Renal cortex interstitium (tissue), 11 donors: Measurements from ENCODE around the gene PDIA6. TPM values are rescaled to one million over a fixed set of nuclear protein-coding genes. Genes with fewer than 3 reads are reported as not detected.
"Not testable (repeated sequence)": the region's sequence is repeated elsewhere in the genome, so short reads cannot be mapped to it uniquely, and the experiment has no call there.

Source experiments
- DNase-seq, 11 donors: peaks; one replicate each; pipeline ENCODE4 v3.0.0-alpha.2; 2013; ENCODE audit warnings: low read depth in 9 of 11, low spot score in 4 of 11; ENCODE audit errors: extremely low read depth in 1 of 11
- polyA plus RNA-seq, 3 donors: library from polyadenylated mRNA; unstranded; fragments of 120-200 nt; gene quantifications; one replicate each; pipeline ENCODE4 v1.2.1, GENCODE V29; 2013; ENCODE audit not compliant: insufficient read length in 3 of 3

PDIA6 gene
- polyA plus RNA-seq, 3 donors: 335 to 375 (median 363) TPM

GRCh38 chr2:10818984-10819383, 6.4 kb upstream of the PDIA6 start:
- no peak for DNase-seq

- not testable (repeated sequence) for DNase-seq
Observed at GRCh38 chr2:10818305-10818704, 5.7 kb upstream of the PDIA6 start.

GRCh38 chr2:10817413-10817812, 4.8 kb upstream of the PDIA6 start:
- no peak for DNase-seq

GRCh38 chr2:10814571-10815331, 2.2 kb upstream of the PDIA6 start:
- no peak for DNase-seq

- no peak for DNase-seq
Observed at GRCh38 chr2:10814142-10814541, 1.6 kb upstream of the PDIA6 start.

GRCh38 chr2:10813163-10814138, 866 bp upstream of the PDIA6 start:
- not testable (repeated sequence) for DNase-seq

GRCh38 chr2:10811517-10811916, 1.1 kb downstream of the PDIA6 start:
- no peak for DNase-seq

GRCh38 chr2:10810202-10811161, 2.1 kb downstream of the PDIA6 start:
- DNase-seq: no peak

GRCh38 chr2:10806543-10806942, 6.0 kb downstream of the PDIA6 start:
- no peak for DNase-seq

GRCh38 chr2:10805990-10806389, 6.6 kb downstream of the PDIA6 start:
- DNase-seq: not testable (repeated sequence)

GRCh38 chr2:10802657-10803056, 9.9 kb downstream of the PDIA6 start:
- DNase-seq: no peak

- no peak for DNase-seq
Observed at GRCh38 chr2:10800163-10800562, 12.4 kb downstream of the PDIA6 start.

- DNase-seq: no peak
Observed at GRCh38 chr2:10798783-10799182, 13.8 kb downstream of the PDIA6 start.

GRCh38 chr2:10796703-10797102, 15.9 kb downstream of the PDIA6 start:
- DNase-seq: no peak

- DNase-seq: no peak
Observed at GRCh38 chr2:10795508-10796046, 17.0 kb downstream of the PDIA6 start.

GRCh38 chr2:10794876-10795275, 17.7 kb downstream of the PDIA6 start:
- DNase-seq: no peak

- no peak for DNase-seq
Observed at GRCh38 chr2:10793816-10794215, 18.8 kb downstream of the PDIA6 start.

GRCh38 chr2:10792660-10793400, 19.8 kb downstream of the PDIA6 start:
- no peak for DNase-seq
